NCI-H446 (cell line): Measurements from ENCODE around the gene TBC1D2.

Experiments used
- DNase-seq, 2 experiments: peaks; one replicate each; lab custom pipeline; 2025; lab: John Stamatoyannopoulos, UW

Gene TBC1D2

DNA sequence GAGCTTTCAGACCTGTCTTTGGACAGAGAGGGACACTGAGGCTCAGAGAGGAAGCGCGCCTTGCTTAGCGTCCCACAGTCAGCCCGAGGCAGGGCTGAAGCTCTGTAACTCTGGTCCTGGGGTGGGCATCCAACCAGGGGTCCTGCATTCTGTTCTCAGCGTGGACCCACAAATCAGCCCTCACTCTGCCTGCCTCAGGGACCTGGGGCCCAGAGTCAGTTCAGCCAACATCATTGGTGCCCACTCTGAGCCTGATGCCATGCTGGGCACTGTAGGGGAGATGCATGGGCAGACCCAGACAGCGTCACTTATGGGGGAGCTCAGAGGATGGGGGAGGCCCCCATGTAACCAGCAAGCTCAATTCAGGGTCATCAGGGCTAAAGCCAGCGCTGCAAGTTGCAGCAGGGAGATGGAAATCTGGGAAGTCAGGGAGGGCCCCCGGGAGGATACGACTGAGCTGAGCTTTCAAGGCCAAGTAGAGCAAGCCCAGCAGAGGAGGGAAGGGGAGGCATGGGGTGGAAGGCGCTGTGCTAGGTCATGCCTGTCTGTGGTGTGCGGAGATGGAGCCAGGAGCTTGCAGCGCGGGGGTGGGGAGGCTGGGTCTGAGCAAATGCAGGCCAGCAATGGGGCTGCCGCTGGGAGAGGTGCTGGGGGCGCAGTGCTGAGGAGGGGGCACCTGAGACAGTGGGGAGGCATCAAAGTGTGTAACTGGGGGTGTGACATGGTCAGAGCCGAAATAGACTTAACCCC lies 84.1 kb downstream of the TBC1D2 start:
- DNase-seq = no peak

DNA sequence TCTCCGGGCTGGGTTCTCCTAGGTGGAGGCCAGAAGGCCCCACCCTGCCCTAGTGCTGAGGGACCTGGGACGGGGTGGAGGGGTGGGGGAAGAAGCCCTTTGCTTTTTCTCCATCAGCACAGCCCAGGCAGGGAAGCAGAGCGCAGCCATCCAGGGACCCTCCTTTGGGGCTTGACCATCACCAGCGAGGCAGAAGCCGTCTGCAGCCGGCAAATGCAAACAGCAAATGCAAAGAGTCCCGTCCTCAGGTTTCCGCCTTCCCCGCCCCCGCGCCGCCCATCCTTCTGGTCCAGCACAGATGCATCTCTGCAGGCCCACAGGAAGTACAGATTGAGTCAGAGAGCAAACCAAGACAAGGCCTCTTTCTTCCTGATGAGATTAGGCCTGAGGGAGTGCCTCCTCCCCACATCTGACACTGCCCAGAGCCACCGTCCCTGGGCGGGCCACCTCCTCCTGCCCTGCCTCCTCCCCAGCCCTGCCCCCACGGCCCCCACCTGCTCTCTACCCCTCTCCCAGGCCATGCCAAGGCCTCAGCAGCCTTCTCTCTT lies 86.4 kb downstream of the TBC1D2 start:
- DNase-seq = no peak

DNA sequence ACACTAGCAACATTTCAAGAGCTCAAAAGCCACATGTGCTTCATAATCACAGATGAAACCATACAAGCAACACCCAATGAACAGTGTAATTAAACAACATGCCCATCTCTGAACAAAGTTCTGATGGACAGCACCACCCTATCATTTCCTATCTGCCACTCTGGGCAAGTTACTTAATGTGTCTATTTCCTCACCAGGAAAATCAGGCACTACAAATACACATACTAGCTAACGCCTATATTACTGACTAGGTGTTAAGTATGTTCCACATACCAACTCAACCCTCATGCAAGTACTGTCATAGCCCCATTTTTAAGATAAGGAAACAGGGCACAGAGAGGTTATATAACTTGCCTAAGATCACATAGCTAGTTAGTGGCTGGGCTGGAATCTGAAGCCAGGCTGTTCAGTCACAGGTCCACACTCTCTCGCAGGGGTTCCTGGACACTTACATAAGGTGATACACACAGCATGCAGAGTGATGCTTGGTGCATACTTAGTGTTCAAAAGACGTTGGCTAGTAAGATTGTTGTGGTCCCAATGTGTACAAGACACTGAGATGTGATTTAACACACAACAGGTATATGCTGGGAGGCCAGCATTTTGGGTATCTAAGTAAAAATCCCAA lies 87.2 kb downstream of the TBC1D2 start:
- no peak for DNase-seq

DNA sequence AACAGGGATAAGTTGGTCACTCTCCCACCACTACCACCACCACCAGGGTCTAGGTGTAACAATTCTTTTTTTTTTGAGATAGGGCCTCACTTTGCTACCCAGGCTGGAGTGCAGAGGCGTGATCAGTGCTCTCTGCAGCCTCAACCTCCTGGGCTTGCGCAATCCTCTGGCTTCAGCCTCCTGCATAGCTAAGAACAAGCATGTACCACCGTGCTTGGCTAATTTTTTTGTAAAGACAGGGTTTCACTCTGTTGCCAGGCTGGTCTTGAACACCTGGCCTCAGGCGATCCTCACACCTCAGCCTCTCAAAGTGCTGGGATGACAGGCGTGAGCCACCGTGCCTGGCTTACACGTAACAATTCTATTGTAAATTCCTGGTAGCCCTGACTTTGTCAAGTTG lies 90.5 kb downstream of the TBC1D2 start:
- no peak for DNase-seq

DNA sequence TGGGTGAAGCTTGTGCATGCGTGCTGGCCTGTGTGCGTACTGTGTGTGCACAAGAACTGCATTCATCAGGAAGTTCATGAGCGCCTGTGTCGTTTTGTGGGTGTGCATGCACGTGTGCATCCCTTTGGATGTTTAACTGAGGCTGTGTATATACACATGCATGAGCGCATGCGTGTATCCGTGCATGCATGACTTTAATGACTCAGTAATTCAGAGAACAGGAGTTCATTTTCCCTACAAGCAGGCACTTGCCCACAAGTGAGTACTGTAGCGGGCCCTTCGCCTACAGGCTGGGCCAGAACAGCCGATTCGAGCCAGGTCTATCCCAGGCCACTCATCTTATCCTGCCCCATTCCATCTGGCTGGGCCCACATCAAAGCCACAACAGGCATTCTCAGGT lies 92.8 kb downstream of the TBC1D2 start:
- DNase-seq = no peak

DNA sequence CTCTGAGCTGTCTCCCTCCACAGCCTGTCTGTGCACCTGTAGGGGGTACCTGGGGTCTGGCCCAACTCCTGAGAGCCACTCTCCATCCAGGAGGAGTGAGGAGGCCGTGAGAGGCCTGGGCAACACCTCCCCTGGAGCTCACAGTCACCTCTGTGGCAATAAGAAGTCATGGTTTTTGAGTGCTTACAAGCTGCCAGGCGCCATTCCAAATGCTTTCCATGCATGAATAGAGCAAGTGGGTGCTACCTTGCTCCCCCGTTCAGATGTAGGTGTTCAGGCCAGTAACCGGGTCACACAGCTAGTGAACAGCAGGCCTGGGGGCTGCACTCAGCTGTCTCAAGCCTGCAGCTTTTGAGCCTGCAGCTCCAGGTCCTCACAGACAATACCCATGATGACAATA lies 93.6 kb downstream of the TBC1D2 start:
- no peak for DNase-seq

DNA sequence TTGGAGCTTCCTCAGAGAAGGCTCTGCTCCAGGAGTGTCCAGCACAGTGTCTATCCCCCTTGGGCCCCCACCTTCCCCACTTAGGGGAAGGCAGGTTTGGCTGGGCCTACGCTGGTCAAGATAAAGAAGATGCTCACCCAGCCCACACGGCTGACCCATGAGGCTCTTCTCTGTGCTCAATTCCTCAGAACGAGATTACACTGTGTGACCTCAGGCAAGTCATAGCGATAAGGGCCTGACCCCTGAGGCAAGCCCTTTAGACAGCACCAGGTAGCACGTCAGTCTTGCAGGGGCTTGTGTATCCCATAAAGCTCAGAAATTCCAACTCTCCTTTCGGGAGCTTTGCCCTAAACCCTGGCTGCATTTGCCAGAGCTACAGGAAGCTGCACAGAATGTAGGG lies 95.7 kb downstream of the TBC1D2 start:
- no peak for DNase-seq

DNA sequence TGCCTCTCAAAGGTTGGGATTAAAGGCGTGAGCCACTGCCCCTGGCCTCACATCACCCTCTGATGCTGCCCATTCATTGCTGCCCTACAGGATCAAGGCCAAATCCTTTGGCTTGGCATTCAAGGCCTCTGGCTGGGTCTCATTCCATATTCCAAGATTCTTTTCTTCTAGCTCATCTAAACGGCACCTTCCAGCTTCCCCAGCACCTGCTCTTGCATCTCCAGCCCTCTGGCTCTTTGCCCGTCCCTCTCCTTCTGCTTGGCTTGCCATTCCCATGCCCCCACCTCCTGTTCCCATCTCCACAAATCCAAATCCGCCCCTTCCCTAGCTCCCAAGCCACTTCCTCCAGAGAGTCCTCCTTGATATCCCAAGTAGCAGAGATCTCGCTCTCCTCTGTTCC lies 96.1 kb downstream of the TBC1D2 start:
- DNase-seq = no peak

DNA sequence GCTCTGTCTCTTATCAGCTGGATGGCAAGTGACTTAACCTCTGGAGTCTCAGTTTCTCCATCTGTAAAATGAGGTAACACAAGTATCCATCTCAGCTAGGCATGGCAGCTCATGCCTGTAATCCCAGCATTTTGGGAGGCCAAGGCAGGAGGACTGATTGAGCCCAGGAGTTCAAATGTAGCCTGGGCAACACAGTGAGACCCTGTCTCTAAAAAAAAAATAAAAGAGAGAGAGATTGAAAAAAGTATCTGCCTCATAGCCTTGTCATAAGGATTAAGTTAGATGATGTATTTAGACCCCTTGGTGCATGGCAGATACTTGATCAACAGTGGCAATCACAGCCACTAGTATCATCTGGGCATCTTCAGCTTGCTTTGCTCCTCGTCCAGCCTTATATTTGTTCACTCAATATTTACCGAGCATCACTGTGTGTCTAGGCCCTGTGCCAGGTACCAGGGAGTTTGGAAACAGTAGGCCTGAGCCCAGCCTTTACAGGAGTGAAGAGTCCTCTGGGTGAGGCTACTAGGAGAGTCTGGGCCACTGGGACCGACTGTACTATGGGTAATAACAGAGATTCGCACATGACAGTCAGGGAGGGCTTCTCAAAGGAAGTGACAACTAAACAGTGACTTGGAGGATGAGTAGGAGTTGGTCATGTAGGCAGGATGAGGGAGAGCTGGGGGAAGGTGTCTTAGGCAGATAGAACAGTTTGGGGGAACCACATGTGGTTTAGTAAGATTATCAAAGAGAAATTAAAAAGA lies 97.2 kb downstream of the TBC1D2 start:
- DNase-seq = no peak

DNA sequence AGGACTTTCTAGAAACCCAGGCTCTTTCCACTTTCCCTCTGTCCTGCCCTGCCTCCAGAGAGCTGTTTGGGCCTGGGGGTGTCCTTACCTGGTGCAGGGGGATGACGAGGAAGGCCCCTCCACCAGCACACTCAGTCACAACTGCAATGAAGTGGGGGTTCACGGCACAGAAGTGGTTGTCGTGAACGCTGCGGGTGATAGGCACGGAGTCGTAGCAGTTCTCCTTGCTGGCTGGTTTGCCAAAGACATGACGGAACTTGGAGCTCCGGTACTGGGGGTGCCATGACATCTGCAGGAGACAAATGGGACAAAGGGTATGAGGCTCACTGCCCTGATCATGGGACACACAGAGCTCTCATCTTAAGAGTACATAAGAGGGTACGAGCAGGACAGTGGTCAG lies 98.1 kb downstream of the TBC1D2 start:
- no peak for DNase-seq

DNA sequence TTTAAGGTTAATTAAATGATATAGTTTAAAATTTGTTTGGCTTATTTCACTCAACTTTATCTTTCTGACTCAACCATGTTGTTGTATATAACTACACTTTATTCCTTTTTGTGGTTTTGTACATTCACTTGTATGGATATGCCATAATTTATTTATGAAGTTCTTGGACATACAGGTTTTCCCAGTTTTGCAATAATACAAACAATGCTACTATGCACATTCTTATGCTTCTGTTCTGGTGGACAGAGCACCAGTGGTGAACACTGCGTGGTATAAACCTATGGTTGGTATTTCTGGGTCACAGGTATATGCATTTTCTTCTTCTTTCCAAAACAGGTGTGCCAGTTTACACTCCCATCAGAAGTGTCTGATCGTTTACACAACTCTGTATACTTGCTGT lies 100.8 kb downstream of the TBC1D2 start:
- no peak for DNase-seq

DNA sequence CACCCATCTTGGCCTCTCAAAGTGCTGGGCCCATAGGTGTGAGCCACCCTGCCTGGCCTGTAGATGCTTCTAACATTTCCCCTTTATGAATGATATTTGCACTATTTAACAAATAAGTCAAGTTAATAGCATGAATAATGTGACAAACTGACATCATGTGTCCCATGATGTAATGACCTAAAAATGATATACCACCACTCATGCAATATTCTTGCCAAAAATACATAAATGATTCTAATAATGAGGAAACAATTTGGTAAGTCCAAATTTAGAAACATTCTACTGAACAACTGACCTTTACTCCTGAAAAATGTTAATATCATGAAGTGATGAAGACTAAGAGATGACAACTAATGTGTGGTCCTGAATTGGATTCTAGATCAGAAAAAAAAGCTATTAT lies 102.9 kb downstream of the TBC1D2 start:
- DNase-seq = no peak

DNA sequence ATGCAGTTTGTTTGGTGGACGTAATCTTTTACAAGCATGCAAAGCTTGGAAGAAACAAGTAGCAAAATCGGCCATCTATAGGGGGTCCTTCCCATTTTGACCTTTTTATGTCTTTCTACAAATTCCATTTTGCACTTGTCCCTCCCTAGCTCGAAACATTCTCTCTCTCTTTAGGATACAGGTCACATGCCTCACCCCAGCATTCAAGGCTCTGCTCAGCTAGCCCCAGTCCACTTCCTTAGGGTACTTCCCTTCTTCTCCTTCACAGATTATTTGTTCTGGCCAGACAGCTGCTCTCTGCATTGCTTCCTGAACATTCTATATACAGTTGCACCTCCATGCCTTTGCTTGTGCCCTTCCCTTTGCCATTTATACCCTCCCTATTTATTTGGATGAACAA lies 104.7 kb downstream of the TBC1D2 start:
- DNase-seq = no peak

DNA sequence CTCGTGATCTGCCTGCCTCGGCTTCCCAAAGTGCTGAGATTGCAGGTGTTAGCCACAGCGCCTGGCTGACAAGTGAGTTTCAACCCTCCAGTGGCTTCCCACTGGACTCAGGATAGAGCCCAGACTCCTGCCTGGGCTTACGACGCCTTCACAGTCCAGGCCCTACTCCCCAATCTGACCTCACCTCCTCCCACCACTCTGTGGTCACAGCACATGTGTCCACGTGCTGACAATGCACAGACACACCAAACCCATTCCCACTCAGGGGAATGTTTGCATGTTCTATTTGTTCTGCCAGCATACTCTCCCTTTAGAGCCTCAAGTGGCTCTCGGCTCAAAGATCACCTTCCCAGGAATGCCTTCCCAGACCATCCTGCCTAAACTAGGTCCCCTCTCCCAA lies 105.3 kb downstream of the TBC1D2 start:
- no peak for DNase-seq

DNA sequence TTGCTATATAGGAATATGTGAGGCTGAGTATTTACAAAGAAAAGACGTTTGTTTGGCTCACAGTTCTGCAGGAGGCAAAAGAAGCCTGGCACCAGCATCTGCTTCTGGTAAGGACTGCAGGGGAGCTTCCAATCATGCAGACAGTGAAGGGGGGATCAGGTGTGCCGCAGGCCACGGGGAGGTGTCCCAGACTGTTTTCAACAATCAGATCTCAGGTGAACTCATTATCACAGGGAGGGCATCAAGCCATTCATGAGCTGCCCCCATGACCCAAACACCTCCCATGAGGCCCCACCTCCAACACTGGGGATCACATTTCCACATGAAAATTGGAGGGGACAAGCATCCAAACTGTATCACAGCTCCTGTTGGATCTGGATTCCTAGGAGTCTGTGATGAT lies 106.0 kb downstream of the TBC1D2 start:
- no peak for DNase-seq
